NCI-H187 treated with DMSO at 0.1 percent for 48 hours (cell line): ENCODE measurements around the gene FKBP1B.
"Not testable (repeated sequence)": the region's sequence is repeated elsewhere in the genome, so short reads cannot be mapped to it uniquely, and the experiment has no call there.

Source experiments
- DNase-seq: peaks from one replicate; lab custom pipeline; 2025; lab: John Stamatoyannopoulos, UW

Gene FKBP1B

DNA sequence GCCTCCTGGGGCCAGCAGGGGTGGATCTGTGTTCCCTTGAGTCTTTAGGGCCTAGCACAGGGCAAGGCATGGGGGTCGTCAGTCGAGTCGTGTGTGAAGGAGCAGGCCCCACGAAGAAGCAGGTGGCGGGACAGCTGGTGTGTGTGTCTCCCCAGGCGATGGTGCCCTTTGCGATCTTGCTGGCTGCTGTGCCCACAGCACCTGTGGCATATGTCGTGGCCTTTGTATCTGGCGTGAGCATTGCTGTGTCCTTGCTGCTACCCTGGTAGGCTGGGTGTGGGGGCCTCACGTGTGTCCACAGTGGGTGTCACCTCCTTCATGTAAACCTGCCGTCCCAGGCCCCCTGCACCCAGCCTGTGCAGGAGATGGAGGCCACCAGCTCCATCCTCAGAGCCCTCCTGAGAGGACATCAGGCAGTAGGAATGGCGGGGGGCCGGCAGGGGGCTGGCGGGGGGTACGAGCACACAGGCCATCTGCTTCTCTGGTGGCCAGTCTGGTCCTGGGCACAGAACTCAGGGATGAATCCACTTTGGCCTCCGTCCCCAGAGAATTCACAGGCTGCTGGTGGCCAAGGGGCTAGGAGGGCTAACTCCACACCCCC, 26.5 kb upstream of the FKBP1B start:
- no peak for DNase-seq

DNA sequence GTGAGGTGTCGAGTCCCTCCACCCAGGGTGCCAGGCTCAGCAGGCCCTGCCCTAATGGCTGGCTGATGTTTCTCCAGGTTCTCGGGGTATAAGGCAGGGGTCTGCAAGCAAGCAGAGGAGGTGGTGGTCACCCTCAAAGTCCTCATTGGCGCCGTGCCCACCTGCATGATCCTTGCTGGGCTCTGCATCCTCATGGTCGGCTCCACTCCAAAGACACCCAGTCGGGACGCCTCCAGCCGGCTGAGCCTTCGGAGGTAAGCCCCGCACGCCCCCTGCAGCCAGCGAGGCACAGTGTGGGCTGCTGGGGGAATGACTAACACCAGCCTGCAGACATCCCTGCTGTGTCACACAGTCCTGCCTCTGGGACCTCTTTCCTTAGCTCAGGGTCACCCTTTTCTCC, 25.5 kb upstream of the FKBP1B start:
- DNase-seq = no peak

DNA sequence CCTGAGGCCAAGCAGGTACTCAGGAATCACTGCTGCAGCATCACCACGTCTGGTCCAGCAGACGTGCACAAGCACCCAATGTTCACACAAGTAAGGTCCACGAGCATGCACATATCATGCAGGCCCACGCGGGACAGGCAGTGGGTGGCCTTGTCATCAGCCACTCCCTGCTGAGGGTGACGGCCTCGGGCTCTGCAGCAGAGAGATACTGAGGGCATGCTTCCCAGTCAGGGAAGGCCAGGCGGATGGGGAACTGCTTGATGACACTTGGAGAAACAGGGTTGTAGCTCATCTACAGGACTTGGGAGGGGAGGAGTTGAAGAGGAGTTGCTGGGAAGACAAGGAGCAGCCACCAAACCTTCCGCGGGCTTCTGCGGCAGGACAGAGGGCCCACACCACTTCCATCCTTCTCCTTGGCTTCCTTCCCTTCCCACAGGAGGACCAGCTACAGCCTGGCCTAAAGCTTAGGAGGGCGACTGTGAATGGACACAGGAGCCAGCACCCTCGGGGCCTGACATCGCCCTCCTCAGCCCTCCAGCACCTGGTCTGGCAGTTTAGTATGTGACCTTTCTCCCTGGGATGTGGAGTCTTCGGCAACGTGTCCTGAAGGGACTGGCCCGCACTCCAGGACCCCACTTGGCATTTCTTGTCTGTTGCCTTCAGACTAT, 24.4 kb upstream of the FKBP1B start:
- DNase-seq = no peak

DNA sequence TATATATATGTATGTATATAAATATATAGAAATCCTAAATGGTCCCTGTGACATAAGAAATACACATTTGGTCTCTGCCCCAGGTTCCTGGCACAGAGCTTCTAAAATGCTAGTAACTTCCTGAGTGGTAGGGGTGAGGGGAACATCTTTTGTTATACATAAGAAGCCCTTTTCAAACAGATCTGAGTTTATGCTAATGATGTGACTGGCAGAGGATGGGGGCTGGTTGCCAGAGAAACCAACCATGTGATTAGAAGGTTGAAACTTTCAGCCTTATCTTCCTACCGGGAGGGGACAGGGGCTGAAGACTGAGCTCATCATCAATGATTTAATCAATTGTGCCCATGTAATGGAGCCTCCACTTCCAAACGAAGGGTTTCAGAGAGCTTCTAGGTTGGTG, 23.3 kb upstream of the FKBP1B start:
- DNase-seq = no peak

DNA sequence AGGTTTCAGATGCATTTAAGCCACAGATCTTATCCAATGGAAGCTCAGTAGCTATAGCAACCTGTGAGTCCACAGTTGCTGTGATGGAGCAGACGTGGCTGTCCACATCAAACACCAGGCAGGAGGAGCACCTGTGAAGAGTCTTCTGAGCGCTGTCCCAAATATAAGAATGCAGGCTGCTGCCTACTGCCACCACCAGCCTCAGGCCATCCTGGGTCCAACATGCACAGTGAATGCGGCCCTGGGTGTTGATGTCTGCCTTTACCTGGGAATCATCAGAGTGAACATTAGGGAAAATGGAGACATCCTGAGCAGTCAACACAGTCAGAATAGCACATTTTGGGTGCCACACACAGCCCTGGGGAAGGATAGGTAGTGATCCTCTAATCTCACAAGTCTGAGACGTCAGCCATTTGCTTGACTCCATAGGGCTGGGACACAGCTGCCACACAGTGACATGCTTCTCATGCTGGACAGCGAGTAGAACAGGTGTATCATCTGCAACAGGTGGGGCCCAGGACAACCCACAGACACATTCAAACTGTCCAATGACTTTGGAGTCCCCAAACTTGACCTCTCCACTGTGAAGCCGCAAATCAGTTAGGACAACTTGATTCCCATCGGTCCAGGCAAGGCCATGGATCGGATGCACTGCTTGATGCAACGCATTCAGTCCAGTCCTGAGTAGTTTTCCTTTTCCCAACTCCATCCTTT, 10.6 kb upstream of the FKBP1B start:
- DNase-seq = no peak

DNA sequence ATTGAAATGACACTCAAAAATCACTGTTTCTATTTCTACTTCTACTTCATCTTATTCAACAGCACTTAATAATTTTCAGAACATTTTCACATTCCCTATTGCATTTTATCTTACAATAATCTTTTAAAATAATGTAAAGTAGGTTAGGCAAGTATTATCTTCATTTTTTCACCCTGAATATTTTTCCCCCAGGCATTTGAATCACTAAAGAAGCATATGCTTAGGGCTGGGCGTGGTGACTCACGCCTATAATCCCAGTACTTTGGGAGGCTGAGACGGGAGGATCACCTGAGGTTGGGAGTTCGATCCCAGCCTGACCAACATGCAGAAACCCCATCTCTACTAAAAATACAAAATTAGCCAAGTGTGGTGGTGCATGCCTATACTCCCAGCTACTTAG, 9.0 kb upstream of the FKBP1B start:
- no peak for DNase-seq

DNA sequence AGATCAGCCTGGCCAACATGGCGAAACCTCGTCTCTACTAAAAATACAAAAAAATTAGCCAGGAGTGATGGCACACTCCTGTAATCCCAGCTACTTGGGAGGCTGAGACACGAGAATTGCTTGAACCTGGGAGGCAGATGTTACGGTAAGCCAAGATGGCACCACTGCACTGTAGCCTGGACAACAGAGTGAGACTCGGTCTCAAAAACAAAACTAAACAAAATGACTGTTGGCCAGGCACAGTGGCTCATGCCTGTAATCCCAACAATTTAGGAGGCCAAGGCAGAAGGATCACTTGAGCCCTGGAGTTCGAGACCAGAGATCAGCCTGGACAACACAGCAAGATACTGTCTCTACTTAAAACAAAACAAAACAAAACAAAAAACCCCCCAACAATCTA, 6.4 kb upstream of the FKBP1B start:
- DNase-seq = not testable (repeated sequence)

DNA sequence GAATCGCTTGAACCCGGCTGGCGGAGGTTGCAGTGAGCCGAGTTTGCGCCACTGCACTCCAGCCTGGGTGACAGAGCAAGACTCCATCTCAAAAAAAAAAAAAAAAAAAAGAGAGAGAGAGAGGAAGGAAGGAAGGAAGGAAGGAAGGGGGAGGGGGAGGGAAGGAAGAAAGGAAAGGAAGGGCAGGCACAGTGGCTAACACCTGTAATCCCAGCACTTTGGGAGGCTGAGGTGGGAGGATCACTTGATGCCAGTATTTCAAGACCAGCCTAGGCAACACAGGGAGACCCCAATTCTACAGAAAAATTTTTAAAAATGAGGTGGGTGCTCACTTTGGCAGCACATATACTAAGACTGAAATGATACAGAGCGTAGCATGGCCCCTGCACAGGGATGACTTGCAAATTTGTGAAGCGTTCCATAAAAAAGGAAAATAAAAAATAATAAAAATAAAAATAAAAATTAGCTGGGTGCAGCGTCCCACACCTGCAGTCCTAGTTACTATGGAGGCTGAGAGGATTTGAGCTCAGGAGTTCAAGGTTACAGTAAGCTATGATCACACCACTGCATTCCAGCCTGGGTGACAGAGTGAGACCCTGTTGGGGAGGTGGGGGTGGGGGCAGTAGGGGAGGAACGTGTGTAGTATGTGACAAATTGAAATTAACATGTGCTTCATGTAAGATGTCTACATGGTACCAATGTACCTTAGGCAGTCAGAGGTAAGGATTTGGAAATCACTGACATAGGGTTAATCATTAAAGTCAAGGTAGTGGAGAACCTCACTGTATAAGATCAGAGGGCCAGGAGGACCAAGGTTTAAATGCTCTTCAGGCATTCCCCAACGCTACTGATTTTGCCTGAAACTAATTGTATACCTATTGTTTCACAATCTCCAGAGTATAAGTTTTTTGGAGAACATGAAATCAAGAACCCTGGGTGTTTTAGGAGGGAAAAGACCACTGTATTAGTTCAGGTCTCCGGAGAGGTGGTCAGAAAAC, 3.7 kb upstream of the FKBP1B start:
- no peak for DNase-seq

DNA sequence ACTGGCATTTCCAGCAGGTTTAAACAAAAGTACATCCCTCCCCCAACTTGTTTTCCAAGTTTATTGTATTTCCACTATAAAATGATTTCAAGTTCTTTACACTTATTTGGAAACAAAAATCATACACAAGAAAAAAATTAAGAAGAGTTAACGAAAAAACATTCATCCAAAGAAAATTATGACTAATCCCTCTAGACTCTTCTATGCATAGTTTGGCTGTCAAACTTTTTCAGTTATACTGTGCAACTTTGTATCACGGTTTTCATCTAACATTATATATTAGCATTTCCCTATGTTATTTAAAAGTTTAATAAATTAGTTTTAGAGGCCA, 3.0 kb upstream of the FKBP1B start:
- DNase-seq = no peak

DNA sequence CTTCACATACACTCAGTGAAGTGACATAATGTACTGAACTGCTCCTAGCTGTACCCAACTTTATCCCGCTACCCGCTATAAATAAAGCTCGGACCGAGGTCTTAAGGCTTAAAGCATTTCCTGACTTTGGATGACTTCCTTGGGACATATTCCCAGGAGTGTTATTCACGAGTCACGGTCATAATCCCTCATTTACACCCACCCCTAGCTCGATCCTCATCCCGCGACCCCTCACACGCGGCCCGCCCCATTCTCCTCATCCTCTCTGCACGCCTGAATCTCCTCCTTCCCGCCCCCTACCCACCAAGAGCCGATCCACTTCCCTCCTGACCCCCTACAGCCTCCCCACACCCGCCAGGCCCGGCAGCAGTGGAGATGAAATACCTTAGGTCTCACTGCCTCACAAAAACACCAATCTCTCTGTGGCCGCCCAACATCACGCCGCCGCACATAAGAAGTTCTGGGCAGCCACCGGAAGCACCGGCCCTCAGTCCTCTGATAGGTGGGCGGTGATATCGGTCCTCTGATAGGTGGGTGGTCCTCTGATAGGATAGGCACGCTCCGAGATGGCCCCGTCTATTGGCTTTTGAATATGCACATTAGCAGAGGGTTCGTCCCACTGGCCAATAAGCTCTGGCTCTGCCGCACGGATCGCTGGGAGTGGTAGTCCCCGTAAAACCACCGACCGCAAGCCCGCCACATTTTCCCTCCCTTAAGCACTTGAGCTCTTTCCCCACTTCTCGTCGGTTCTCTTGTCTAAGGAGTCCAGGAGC, 2.4 kb upstream of the FKBP1B start, which contains the start of gene WDCP:
Gene WDCP, minus strand, starts transcription at position 462 of the 773 bp plus-strand sequence. CDS start 7,897 bp downstream, outside the sequence.
- DNase-seq = peak; percentile 98

DNA sequence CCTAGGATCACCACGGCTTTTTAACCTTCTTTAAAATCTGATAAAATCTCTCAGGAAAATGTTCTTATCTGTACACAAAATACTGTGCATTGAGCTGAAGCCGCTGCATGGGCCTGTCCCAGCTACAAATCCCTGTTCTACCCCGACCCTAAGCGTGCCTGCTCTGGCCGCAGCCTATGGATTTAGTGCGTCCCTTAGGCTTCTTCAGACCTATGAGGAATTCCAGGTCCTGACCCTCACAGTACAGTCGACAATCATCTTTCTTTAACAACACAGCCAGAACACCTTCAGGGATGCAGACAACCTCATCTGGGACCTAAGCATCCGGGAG, 1.9 kb upstream of the FKBP1B start:
- DNase-seq = no peak

DNA sequence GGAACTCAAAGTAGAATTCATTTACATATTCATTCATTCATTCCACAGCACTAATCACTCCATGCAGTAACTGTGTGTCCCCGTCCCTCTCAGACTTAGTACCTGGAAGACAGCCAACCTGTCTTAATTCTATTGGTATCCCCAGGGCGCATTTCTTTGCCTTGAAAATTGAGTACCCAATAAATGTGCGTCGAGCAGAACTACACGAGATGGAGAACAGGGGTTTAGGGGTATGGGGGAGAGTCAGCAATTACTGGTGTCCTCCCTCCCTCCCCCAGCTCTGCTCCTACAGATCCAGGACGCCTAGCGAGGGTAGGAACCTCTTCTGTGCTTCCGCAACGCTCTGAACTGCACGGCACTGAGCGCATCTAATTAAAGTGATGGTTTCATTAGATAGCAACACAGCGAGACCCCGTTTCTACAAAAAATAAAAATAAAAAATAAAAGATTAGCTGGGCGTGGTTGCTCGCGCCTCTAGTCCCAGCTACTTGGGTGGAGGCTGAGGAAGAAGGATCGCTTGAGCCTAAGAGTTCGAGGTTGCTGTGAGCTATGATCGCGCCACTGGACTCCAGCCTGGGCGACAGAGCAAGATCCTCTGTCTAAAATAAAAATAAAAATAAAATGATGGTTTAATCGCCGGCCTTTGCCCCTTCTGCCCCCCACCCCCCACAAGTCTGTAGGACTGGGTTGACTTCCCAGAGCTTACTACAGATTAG, 614 bp upstream of the FKBP1B start:
- DNase-seq = no peak

DNA sequence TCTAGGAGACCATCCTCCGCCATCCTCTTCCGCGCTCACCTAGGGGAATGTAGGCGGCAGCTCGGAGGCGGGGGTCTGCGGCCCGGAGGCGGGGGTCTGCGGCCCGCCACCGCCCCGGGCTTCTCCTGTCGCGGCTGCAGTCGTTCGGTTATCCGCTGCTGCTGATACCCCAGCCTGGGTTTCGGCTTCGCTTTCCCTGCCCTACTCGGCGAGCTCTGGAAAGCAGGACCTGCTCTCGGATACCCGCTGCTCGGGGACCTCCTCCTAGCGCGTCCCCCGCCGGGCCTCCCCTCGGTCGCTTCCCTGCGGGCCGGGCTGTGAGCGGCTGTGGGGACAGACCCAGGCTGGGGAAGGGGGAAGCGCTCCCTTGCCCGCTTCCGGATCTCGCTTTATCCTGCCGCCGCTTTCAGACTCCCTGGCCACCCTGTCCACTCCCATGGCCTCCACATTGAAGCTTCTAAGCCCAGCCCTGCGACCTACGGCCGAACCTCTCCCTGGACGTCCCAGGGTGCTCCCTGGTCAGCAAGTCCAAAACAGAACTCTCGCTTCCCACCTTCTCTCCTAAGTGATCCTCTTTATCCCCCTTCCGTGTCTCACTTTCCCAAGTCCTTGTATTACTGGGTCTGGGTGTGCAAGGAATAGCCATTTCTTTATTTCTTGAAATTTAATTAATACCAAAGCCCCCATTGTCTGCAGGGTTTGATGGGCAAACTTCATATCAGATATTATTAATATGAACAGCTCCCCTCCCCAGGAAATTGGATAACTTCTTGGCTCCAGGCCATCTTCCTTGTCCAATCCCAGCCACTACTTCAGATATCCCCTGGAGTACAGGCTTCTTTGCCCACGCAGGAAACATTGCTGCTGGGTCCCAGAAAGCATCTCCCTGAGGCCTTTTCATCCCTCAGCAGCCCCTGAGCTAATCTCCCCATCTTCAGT, 769 bp downstream of the FKBP1B start:
- DNase-seq = no peak

DNA sequence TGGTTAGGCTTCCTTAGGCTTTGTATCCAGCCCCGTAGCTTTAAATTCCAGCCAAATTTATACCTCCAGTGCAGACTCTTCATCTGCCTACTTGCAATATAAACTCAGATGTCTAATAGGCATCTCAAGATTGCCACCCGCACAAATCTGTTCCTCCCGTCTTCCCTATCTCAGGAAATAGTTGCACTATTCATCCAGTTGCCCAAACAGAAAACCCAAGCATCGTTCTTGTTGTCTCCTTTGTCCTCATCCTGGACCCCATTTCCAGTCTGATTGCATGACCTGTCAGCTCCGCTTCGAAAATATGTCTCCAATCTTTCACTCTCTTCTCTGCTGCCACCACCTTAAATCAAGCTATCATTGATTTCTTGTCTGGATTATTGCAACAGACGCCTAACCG, 2.3 kb downstream of the FKBP1B start:
- no peak for DNase-seq

DNA sequence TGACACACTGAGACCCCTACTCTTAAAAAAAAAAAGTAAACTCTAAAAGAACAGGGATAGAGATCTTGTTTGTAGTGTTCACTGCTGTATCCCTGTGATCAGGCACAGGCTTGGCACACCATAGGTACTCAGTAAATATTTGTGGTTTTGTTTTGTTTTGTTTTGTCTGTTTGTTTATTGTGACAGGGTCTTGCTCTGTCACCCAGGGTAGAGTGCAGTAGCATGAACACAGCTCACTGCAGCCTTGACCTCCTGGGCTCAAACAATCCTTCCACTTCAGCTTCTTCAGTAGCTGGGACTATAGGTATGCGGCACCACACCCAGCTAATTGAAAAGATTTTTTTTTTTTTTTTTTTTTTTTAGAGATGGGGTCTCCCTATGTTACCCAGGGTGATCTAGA, 3.4 kb downstream of the FKBP1B start:
- DNase-seq = no peak

DNA sequence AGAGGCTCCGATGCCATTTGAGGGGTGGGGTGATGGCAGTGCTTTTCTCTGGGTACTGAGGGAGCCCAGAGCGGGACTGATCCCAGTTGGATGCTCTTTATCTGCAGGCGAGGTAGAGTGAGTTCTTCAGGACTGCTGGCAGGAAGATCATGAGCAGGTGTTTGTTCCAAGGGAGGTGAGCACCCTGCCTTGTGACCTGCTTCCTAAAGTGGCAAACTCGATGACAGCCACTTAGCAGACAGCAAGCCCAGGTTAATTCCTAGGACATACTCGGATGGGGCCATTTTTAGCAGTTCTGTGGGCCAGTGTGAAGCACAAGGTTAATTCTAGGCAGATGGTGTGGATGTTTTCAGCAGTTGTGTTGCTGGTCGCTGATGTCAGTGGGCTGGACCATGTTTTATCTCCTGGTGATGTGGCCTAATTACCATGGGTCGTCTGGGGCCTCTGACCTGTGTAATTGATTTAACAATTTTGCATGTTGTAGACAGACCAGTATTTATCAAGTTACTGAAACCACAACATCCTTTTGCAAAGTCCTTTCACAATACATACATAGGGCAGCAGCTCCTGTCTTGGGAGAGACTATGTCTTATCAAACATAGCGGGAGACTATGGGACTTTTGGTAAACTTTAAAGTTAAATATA, 4.9 kb downstream of the FKBP1B start:
- no peak for DNase-seq

DNA sequence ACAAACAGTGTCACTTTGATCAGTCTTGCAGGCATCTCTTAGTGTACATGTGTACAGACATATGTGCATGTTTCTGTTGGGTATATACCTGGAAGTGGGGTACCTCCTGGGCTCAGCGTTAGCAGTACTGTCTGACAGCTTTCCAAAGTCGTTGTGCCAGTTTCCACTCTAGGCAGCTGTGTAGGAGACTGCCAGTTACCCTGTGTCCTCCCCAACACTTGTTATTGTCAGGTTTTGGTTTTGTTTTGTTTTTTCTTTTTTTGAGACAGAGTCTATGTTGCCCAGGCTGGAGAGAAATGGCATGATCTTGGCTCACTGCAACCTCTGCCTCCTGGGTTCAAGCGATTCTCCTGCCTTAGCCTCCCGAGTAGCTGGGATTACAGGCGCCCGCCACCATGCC, 6.2 kb downstream of the FKBP1B start:
- no peak for DNase-seq

DNA sequence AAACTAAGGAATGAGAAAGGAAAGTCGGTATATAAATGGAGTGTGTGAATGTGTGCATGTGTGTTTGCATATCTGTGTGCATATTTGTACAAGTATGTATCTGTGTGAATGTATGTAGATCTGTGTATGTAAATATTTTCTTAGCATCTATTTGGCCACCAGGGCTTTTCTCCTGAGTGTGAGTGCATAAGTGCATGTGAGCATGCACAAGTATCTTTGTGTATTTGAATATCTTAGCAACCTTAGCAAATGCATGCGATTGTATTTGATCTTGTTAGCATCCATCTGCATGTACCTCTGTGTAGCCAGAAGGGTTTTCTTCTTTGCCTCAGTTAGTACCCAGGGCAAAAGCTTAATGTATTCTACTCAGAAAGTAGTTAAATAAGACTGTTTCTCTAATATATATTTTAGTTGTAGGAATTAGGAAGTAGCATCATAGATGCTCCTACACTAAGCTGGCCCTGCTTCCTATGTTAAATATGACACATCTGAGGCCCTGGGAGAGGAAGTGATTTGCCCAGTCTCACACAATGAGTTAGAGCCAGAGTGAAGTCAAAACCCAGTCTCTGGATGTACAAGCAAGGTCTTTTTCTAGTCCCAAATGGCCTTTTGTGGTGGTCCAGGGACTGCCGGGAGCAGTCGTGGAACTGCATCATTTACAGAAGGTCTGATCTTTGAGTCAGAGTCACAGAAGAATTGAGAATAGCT, 9.2 kb downstream of the FKBP1B start:
- no peak for DNase-seq

DNA sequence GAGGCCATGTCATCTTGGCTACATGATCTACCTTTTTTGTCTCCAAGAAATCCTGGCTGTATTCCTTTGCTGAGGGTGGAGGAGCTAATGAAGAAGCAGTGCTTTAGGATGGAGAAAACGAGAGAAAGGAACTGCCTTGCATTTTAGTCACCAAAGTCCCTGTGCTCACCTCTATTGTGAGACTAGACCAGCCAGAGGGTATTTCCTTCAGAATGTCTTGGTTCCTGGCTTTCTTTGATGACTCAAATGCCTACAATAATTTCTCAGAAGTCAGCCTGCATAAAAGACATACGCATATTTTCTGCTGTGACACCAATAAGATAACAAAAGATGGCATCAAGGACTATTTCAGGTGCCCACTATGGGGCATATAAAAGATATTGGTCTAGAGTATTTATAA, 15.8 kb downstream of the FKBP1B start:
- DNase-seq = no peak
